Skin of body (tissue), 1 donor: ENCODE results near the gene C3orf80. TPM values are rescaled to one million over a fixed set of nuclear protein-coding genes. Genes with fewer than 3 reads are reported as not detected.

Experiments
- total RNA-seq: library from RNA; depleted of rRNA; stranded (reverse); fragments of >200 nt; gene quantifications from one replicate; pipeline ENCODE4 v1.2.3, GENCODE V29; 2014

Gene C3orf80
- total RNA-seq, 1 donor from 2014 or later = not detected

Other genes with a start within 250 kb of the C3orf80 start
- gene IL12A, start 236.6 kb upstream of the C3orf80 start, total RNA-seq = 0.30 TPM
- 38.0 TPM for gene IFT80, start 173.8 kb downstream of the C3orf80 start, total RNA-seq
- 90.9 TPM for gene SMC4, start 174.2 kb downstream of the C3orf80 start, total RNA-seq
- gene TRIM59, start 224.4 kb downstream of the C3orf80 start, total RNA-seq = 17.1 TPM